ENCODE measurements around the gene QKI.

Gene QKI

DNA sequence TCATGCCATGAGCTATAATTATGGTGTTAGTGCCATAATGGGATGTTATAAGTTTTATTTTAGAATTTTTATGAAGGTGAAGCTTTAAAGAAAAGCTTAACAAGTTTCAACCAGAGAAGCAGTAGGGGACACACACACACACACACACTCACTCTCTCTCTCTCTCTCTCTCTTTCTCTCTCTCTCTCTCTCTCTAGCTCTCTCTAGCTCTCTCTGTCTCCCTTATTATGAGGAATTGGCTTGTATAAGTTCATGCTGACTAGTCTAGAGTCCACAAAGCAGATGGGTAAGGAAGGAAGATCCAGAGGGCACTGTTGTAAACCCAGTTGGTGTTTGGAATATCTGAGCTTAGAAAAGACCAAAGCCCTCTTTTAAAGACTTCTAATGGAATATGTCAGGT, 102.4 kb downstream of the QKI start:
- TF ChIP-seq, protein P1, sequence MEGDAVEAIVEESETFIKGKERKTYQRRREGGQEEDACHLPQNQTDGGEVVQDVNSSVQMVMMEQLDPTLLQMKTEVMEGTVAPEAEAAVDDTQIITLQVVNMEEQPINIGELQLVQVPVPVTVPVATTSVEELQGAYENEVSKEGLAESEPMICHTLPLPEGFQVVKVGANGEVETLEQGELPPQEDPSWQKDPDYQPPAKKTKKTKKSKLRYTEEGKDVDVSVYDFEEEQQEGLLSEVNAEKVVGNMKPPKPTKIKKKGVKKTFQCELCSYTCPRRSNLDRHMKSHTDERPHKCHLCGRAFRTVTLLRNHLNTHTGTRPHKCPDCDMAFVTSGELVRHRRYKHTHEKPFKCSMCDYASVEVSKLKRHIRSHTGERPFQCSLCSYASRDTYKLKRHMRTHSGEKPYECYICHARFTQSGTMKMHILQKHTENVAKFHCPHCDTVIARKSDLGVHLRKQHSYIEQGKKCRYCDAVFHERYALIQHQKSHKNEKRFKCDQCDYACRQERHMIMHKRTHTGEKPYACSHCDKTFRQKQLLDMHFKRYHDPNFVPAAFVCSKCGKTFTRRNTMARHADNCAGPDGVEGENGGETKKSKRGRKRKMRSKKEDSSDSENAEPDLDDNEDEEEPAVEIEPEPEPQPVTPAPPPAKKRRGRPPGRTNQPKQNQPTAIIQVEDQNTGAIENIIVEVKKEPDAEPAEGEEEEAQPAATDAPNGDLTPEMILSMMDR (IDR thresholded peaks at IDR 0.05; ENCODE audit: low read depth, low read length): no peak
- DNase-seq (ENCODE audit: low read depth in 2 of 2): no peak

DNA sequence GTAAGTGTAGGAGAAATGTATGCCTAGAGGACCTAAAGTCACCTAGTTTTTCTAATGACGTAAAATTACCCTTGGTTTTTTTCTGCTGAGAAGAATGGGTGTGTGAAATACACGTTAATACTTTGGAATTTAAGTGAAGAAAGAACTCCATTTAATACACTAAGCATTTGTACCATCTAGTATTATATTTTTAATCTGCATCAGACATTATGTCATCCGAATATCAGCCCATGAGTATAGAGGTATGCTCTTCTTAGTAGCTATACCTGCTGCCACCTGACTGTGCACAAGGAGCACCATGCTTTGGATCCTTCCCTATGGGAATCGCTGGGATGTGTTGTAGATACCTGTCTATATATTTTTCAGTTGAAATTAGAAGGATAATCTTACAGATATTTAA, 106.4 kb downstream of the QKI start:
- DNase-seq (ENCODE audit: low read depth in 2 of 2): peak in 1 of 2 donors; percentile 32
- no peak overlapping the region for H3K4me3 ChIP-seq (replicated peaks in 1 of 2; ENCODE audit: low read depth in 2 of 2, low read length in 2 of 2)
- TF ChIP-seq, protein P1 (IDR thresholded peaks at IDR 0.05; ENCODE audit: low read depth, low read length): no peak

More for the DNA sequence above, 102.4 kb downstream of the QKI start:
- no peak overlapping the region for H3K4me3 ChIP-seq (replicated peaks in 1 of 2; ENCODE audit: low read depth in 2 of 2, low read length in 2 of 2)

GRCh38 chr6:163522033-163522432, 107.5 kb downstream of the QKI start:
- no peak for DNase-seq (ENCODE audit: low read depth in 2 of 2)
- no peak overlapping the region for H3K4me3 ChIP-seq (replicated peaks in 1 of 2; ENCODE audit: low read depth in 2 of 2, low read length in 2 of 2)
- TF ChIP-seq, protein P1 (IDR thresholded peaks at IDR 0.05; ENCODE audit: low read depth, low read length): no peak

DNA sequence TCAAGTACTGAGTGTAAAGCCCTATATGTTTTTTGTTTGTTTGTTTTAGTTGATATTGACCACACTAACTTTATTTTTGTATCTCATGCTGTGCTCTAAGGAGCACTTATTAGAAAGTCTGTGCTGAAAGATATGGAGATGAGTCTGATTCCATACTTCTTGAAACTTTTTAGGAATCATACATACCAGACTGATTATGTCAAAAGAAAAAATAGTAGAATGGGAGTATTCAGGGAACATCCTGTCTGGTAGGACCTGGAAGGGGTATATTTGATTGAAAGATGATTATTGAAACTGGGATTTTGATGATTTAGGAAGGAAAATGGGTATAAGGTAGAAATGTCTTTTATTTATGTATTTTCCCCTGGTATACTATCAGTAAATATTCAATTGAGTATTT, 111.4 kb downstream of the QKI start:
- H3K4me3 ChIP-seq (replicated peaks in 1 of 2; ENCODE audit: low read depth in 2 of 2, low read length in 2 of 2): no peak overlapping the region
- peak in 1 of 2 donors; percentile 33 for DNase-seq (ENCODE audit: low read depth in 2 of 2)
- TF ChIP-seq, protein P1 (IDR thresholded peaks at IDR 0.05; ENCODE audit: low read depth, low read length): no peak

DNA sequence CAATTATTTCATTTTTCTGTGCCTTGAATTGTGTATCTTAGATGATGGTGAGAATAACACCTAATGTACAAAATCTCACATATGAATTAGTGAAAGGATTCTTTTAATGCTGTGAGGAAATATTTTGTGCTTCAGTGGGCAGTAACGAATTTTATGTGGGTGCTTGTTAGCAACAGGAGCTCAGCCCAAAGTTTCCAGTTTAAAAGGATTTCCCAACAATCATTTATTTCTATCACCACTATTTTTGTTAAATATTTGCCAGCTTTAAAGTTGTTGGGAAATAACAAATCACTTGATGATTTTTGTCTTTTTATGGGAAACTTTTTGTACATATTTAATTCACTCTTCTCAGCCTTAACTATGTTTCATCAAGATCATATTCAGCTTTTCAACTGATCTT, 111.8 kb downstream of the QKI start:
- TF ChIP-seq, protein P1 (IDR thresholded peaks at IDR 0.05; ENCODE audit: low read depth, low read length): no peak
- no peak overlapping the region for H3K4me3 ChIP-seq (replicated peaks in 1 of 2; ENCODE audit: low read depth in 2 of 2, low read length in 2 of 2)
- DNase-seq (ENCODE audit: low read depth in 2 of 2): no peak

DNA sequence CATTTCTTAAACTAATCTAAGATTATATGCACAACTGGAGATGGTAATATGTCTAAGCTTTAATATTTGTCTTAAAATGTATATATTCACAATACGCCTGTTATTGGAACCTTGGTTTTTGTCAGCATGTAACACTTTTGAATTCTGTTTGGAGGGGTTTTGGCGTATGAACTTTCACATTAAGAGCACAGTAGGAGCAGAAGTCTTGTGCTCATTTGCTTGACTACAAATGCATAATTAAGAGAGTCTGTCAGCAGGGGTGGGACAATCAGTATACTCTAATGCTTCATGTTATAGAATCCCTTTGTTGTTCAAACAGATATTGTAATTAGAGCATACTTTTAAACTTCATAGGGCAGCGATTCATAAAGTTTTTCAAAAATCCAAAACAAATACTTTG, 112.8 kb downstream of the QKI start:
- no peak overlapping the region for H3K4me3 ChIP-seq (replicated peaks in 1 of 2; ENCODE audit: low read depth in 2 of 2, low read length in 2 of 2)
- TF ChIP-seq, protein P1 (IDR thresholded peaks at IDR 0.05; ENCODE audit: low read depth, low read length): no peak
- no peak for DNase-seq (ENCODE audit: low read depth in 2 of 2)

DNA sequence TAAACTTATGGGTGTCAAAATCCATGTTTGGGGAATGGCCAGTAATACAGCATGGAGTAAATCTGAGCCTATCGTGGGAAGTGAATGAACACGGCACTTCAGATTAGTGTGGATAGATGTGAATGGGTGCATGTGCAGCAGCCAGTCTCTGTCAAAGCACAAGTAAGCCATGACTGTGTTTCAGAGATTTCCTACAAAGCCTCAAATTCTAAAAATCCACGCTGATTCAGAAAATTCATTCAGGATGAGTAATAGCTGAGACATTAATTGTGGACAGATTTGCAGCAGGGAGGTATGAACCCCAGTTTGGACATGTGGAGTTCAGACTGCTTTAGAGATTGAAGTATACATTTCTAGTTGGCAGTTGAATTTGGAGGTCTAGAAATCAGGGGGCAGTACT, 115.1 kb downstream of the QKI start:
- H3K4me3 ChIP-seq (replicated peaks in 1 of 2; ENCODE audit: low read depth in 2 of 2, low read length in 2 of 2): peak overlapping the region in 1 of 2 donors; percentile 13
- TF ChIP-seq, protein P1 (IDR thresholded peaks at IDR 0.05; ENCODE audit: low read depth, low read length): no peak
- DNase-seq (ENCODE audit: low read depth in 2 of 2): peak; percentile 68 to 93

Data from cardiac fibroblast (primary cell).